Hepatocyte (in vitro differentiated cells): ENCODE measurements around the gene SESN1.

Experiments used
- CTCF ChIP-seq: fragments of 200-600 bp; sonication (generic); IDR thresholded peaks from 2 replicates; pipeline ENCODE4 v1.5.1; 2016; ENCODE audit warnings: antibody characterized with exemption, mild to moderate bottlenecking; ENCODE audit not compliant: poor library complexity
- EZH2 ChIP-seq: fragments of 200-600 bp; sonication (generic); IDR thresholded peaks from 2 replicates; pipeline ENCODE4 v1.6.1; 2016; ENCODE audit warnings: antibody characterized with exemption, mild to moderate bottlenecking, borderline replicate concordance
- EZH2phosphoT487 ChIP-seq: fragments of 200-600 bp; sonication (generic); IDR thresholded peaks from one replicate; pipeline ENCODE4 v1.6.1; 2018; ENCODE audit warnings: antibody characterized with exemption, mild to moderate bottlenecking, low read depth, moderate library complexity; ENCODE audit not compliant: unreplicated experiment, severe bottlenecking

- no peak for TF ChIP-seq CTCF
- no peak for TF ChIP-seq EZH2
- no peak for TF ChIP-seq EZH2phosphoT487
These were observed 143.2 kb downstream of the SESN1 start for GRCh38 chr6:108951351-108951953.
